Panc1 (cell line): ENCODE results near the gene PDE3B.

Experiments used
- TCF7L2 ChIP-seq: IDR thresholded peaks from 2 replicates; pipeline ENCODE4 v1.6.1; 2011; ENCODE audit warnings: mild to moderate bottlenecking, low read depth, low read length, inconsistent platforms
- TF ChIP-seq, protein P1 (sequence below), 2 experiments: IDR thresholded peaks; 2 replicates each; pipeline ENCODE4 v1.6.1; 2011 to 2012; ENCODE audit warnings: low read depth in 2 of 2, control low read depth in 1 of 2, low read length in 1 of 2, mild to moderate bottlenecking in 1 of 2, moderate library complexity in 1 of 2; ENCODE audit not compliant: insufficient read depth in 1 of 2
- TF ChIP-seq, protein P2 (sequence below): fragments of 450-650 bp; IDR thresholded peaks from 2 replicates; pipeline ENCODE4 v1.5.1; 2017; ENCODE audit warnings: mild to moderate bottlenecking

DNA sequence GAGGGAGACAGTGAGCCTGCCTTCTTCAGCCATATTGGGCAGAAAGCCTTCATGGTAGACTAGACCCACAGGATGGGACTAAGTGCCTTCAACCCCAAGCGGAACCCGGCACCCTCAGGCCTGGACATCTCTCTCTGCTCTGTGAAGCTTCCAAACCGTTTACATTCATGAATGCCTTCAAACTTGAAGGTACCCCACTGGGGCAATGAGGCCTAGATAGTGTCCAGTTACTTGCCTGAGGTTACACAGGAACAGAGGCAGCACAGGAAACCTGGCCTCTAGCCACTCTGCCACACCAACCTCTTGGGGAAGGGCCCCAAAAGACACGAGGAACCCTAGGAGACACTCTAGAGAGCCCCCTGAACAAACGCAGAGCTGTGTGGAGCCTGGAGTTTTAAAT is 263.0 kb downstream of the PDE3B start:
- TF ChIP-seq, protein P1, sequence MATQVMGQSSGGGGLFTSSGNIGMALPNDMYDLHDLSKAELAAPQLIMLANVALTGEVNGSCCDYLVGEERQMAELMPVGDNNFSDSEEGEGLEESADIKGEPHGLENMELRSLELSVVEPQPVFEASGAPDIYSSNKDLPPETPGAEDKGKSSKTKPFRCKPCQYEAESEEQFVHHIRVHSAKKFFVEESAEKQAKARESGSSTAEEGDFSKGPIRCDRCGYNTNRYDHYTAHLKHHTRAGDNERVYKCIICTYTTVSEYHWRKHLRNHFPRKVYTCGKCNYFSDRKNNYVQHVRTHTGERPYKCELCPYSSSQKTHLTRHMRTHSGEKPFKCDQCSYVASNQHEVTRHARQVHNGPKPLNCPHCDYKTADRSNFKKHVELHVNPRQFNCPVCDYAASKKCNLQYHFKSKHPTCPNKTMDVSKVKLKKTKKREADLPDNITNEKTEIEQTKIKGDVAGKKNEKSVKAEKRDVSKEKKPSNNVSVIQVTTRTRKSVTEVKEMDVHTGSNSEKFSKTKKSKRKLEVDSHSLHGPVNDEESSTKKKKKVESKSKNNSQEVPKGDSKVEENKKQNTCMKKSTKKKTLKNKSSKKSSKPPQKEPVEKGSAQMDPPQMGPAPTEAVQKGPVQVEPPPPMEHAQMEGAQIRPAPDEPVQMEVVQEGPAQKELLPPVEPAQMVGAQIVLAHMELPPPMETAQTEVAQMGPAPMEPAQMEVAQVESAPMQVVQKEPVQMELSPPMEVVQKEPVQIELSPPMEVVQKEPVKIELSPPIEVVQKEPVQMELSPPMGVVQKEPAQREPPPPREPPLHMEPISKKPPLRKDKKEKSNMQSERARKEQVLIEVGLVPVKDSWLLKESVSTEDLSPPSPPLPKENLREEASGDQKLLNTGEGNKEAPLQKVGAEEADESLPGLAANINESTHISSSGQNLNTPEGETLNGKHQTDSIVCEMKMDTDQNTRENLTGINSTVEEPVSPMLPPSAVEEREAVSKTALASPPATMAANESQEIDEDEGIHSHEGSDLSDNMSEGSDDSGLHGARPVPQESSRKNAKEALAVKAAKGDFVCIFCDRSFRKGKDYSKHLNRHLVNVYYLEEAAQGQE (IDR thresholded peaks at IDR 0.05; ENCODE audit: insufficient read depth in 1 of 2, low read depth in 2 of 2, low read length in 1 of 2): no peak
- TF ChIP-seq, protein P2, sequence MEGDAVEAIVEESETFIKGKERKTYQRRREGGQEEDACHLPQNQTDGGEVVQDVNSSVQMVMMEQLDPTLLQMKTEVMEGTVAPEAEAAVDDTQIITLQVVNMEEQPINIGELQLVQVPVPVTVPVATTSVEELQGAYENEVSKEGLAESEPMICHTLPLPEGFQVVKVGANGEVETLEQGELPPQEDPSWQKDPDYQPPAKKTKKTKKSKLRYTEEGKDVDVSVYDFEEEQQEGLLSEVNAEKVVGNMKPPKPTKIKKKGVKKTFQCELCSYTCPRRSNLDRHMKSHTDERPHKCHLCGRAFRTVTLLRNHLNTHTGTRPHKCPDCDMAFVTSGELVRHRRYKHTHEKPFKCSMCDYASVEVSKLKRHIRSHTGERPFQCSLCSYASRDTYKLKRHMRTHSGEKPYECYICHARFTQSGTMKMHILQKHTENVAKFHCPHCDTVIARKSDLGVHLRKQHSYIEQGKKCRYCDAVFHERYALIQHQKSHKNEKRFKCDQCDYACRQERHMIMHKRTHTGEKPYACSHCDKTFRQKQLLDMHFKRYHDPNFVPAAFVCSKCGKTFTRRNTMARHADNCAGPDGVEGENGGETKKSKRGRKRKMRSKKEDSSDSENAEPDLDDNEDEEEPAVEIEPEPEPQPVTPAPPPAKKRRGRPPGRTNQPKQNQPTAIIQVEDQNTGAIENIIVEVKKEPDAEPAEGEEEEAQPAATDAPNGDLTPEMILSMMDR: no peak
- no peak for TF ChIP-seq TCF7L2
